ENCODE results near the gene UNCX. TPM values are rescaled to one million over a fixed set of nuclear protein-coding genes. Genes with fewer than 3 reads are reported as not detected.
"Not testable (repeated sequence)": the region's sequence is repeated elsewhere in the genome, so short reads cannot be mapped to it uniquely, and the experiment has no call there.

Gene UNCX
- not detected for polyA plus RNA-seq
- long read RNA-seq, donor 1 = 0 reads
- long read RNA-seq, donor 2 = 0 reads
- long read RNA-seq, donor 3 = 0 reads
- long read RNA-seq, donor 4 = 0 reads
- long read RNA-seq, donor 5 = 0 reads
- long read RNA-seq, donor 6 = 0 reads
- long read RNA-seq, donor 7 = 0 reads
- long read RNA-seq, donor 8 = 0 reads
- long read RNA-seq, donor 9 = 0 reads
- long read RNA-seq, donor 10 = 0 reads
- long read RNA-seq, donor 11 = 0 reads

DNA sequence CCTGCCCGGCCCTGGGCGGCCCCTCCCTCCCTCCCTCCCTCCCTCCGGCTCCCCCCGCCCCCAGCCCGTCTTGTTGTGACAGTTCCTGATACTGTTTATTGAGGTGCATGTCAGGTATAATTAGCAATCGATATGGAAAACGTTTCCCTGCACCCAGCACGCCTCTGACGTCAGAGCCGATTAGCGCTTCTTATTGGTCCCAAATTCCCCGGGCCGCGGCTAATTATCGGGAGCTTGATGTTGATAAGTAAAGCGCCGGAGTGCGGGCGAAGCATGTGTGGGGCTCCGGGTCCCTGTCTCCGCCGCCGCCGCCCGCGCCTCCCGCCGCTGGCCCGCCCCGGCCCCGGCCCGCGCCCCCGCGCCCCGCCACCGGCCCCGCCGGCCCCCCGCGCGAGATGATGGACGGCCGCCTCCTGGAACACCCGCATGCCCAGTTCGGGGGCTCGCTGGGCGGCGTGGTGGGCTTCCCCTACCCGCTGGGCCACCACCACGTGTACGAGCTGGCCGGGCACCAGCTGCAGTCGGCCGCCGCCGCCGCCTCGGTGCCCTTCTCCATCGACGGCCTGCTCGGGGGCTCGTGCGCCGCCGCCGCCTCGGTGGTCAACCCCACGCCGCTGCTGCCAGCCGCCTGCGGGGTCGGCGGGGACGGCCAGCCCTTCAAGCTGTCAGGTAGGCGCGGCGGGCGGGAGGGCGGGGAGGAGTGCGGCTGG is at the start of gene UNCX:
UNCX (plus strand) TSS at position 250 of the 710 bp plus-strand sequence; CDS start at position 396, 146 bp downstream.
- no peak for DNase-seq
- peaks cover 37% of the 10 kb centered on the region for H3K9me3 ChIP-seq (ENCODE audit: control insufficient read depth, low read depth, low read length)
- no CpG with 5 or more reads among the region's 81 CpGs for WGBS (ENCODE audit: insufficient coverage, low lambda C conversion rate)

DNA sequence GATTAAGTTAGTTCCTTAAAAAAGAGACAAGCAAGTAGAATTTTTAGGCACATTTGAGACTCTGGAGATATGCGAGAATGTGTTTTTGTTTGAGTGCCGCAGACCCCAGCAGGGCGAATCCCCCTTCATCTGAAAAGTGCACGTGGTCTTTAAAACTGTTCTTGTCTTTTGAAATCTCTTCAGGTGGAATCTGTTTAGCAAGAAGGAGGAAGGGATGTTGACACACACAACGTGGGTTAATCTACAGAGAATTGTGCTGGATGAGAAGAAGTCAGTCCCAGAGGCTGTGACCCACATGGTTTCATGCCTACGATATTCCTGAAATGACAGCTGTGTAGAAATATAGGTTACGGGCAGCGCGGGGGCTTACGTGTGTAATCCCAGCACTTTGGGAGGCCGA is 45.5 kb upstream of the UNCX start:
- WGBS (ENCODE audit: insufficient coverage, low lambda C conversion rate) = no CpG with 5 or more reads among the region's 11 CpGs
- no peak for DNase-seq
- Histone ChIP-seq H3K4me3 (ENCODE audit: low read length) (no peak overlapping the region), H3K9me3 (ENCODE audit: control insufficient read depth, low read depth, low read length) (no peaks in the 10 kb centered on the region), H3K27me3 (ENCODE audit: control insufficient read depth, insufficient read depth, low read length) (peaks cover 25% of the 10 kb centered on the region), H3K27ac (ENCODE audit: low read length) (no peak overlapping the region), H3K4me1 (ENCODE audit: control insufficient read depth, insufficient read depth, low read length) (no peaks in the 10 kb centered on the region), H3K36me3 (ENCODE audit: control insufficient read depth, insufficient read depth, low read length) (no peaks in the 10 kb centered on the region)

More for the DNA sequence above, at the start of gene UNCX:
- Histone ChIP-seq H3K27ac (ENCODE audit: low read length) (no peak within 1 kb of the TSS), H3K36me3 (ENCODE audit: control insufficient read depth, insufficient read depth, low read length) (no peaks in the 10 kb centered on the region), H3K4me3 (ENCODE audit: low read length) (no peak within 1 kb of the TSS), H3K27me3 (ENCODE audit: control insufficient read depth, insufficient read depth, low read length) (peaks cover 81% of the 10 kb centered on the region), H3K4me1 (ENCODE audit: control insufficient read depth, insufficient read depth, low read length) (peaks cover 3% of the 10 kb centered on the region)

DNA sequence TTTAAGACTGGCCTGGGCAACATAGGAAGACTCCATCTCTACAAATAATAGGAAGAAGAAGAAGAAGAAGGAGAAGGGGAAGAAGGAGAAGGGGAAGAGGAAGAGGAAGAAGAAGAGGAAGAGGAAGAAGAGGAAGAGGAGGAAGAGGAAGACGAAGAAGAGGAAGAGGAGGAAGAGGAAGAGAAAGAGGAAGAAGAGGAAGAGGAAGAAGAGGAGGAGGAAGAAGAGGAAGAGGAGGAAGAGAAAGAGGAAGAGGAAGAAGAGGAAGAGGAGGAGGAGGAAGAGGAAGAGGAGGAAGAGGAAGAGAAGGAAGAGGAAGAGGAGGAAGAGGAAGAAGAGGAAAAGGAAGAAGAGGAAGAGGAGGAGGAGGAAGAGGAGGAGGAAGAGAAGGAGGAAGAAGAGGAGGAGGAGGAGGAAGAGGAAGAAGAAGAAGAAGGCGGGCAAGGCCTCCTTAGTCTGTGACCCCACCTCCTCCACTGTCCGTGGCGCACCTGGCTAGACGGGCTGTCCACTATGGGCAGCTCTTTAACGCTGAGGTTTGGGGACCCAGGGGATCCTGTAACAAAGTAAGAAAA is 43.9 kb upstream of the UNCX start:
- H3K27me3 ChIP-seq (ENCODE audit: control insufficient read depth, insufficient read depth, low read length) = peaks cover 40% of the 10 kb centered on the region
- no peak for DNase-seq
- WGBS (ENCODE audit: insufficient coverage, low lambda C conversion rate) = 83% methylated on average over 1 of the region's 6 CpGs
- no peaks in the 10 kb centered on the region for H3K36me3 ChIP-seq (ENCODE audit: control insufficient read depth, insufficient read depth, low read length)
- H3K9me3 ChIP-seq (ENCODE audit: control insufficient read depth, low read depth, low read length) = no peaks in the 10 kb centered on the region
- H3K4me1 ChIP-seq (ENCODE audit: control insufficient read depth, insufficient read depth, low read length) = no peaks in the 10 kb centered on the region
- no peak overlapping the region for H3K4me3 ChIP-seq (ENCODE audit: low read length)
- no peak overlapping the region for H3K27ac ChIP-seq (ENCODE audit: low read length)

DNA sequence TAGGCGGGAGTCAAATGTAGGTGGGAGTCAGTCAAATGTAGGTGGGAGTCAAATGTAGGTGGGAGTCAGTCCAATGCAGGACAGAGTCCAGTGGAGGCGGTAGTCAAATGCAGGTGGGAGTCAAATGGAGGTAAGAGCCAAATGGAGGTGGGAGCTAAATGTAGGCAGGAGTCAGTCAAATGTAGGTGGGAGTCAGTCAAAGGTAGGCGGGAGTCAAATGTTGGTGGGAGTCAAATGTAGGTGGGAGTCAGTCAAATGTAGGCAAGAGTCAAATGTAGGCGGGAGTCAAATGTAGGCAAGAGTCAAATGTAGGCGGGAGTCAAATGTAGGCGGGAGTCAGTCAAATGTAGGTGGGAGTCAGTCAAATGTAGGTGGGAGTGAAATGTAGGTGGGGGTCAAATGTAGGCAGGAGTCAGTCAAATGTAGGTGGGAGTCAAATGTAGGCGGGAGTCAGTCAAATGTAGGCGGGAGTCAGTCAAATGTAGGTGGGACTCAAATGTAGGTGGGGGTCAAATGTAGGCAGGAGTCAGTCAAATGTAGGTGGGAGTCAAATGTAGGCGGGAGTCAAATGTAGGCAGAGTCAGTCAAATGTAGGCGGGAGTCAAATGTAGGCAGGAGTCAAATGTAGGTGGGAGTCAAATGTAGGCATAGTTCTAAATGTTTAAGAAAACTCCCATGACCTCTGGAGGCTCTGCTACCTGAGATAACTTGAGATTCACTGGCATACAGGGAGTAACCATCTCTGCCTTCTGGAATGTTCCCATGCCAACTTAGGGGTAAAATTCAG is 42.5 kb upstream of the UNCX start:
- no peak for DNase-seq
- no peaks in the 10 kb centered on the region for H3K9me3 ChIP-seq (ENCODE audit: control insufficient read depth, low read depth, low read length)
- H3K27ac ChIP-seq (ENCODE audit: low read length) = no peak overlapping the region
- 100% methylated on average over 1 of the region's 10 CpGs for WGBS (ENCODE audit: insufficient coverage, low lambda C conversion rate)
- no peak overlapping the region for H3K4me3 ChIP-seq (ENCODE audit: low read length)
- no peaks in the 10 kb centered on the region for H3K4me1 ChIP-seq (ENCODE audit: control insufficient read depth, insufficient read depth, low read length)
- no peaks in the 10 kb centered on the region for H3K36me3 ChIP-seq (ENCODE audit: control insufficient read depth, insufficient read depth, low read length)
- H3K27me3 ChIP-seq (ENCODE audit: control insufficient read depth, insufficient read depth, low read length) = peaks cover 46% of the 10 kb centered on the region

DNA sequence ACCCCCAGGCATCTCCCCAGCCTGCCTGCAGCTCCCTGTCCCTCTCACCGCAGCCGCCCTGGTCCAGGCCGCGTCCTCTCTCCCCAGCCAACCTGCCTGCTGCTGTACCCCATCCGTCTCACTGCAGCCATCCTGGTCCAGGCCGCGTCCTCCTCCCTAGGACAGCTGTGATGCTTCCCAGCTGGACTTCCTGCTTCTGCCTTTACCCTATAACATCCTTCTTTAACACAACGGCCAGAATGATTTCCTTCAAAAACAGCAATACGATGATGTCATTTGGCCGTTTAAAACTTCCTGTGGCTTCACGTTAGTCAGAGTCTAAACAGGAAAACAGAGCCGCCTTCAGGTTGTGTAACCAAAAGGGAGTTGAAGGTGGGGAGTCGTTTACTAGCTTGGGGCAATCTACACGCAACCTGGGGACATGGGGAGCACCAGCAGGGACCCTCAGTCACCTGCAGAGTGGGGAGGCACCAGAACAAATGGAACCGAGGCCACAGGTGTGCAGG is 40.4 kb upstream of the UNCX start:
- Histone ChIP-seq H3K4me3 (ENCODE audit: low read length) (no peak overlapping the region), H3K27ac (ENCODE audit: low read length) (no peak overlapping the region), H3K4me1 (ENCODE audit: control insufficient read depth, insufficient read depth, low read length) (no peaks in the 10 kb centered on the region), H3K36me3 (ENCODE audit: control insufficient read depth, insufficient read depth, low read length) (no peaks in the 10 kb centered on the region), H3K27me3 (ENCODE audit: control insufficient read depth, insufficient read depth, low read length) (peaks cover 41% of the 10 kb centered on the region), H3K9me3 (ENCODE audit: control insufficient read depth, low read depth, low read length) (no peaks in the 10 kb centered on the region)
- peak in 1 of 2 donors; percentile 30 for DNase-seq
- WGBS (ENCODE audit: insufficient coverage, low lambda C conversion rate) = 40% methylated on average over 2 of the region's 15 CpGs

DNA sequence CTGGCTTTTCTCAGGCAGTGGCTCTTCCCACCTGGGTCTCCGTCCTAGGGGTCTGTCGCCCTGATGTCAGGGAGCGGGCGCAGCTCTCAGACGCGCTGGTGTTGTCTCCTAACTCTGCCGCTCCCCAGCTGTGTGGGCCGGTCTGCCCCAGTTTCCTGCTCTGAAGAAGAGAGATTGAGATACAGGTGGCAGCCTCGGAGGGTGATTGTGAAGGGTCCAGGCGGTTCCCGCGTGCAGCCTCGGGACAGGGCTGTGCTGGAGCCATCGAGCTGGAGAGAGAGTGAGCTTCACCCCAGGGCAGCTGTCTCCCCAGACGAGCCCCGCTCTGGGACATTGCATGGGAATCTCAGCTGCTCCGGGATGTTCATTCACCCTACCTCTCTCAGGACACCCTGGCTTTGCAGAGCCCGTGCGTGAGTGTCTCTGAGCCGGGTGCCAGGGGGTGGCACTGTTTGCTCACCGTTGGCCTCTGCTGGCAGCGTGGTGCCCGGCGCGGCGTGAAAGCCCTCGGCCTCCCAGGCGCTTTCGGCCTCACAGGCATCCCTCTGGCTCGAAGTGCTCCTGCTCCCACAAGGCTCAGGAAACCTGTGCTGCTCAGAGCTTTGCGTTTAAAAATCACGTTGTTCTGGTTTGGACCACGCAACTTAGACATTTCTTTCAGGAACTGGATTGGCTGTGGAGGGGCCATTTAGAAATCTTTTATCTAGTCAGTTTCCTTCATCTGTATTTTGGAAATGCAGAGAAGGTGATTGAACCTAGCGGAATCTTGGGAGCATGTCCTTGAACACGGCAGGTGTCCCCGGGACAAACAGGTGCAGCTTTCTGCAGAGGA is 38.9 kb upstream of the UNCX start:
- no peak for DNase-seq
- H3K4me1 ChIP-seq (ENCODE audit: control insufficient read depth, insufficient read depth, low read length) = no peaks in the 10 kb centered on the region
- H3K36me3 ChIP-seq (ENCODE audit: control insufficient read depth, insufficient read depth, low read length) = no peaks in the 10 kb centered on the region
- WGBS (ENCODE audit: insufficient coverage, low lambda C conversion rate) = no CpG with 5 or more reads among the region's 36 CpGs
- no peak overlapping the region for H3K27ac ChIP-seq (ENCODE audit: low read length)
- H3K4me3 ChIP-seq (ENCODE audit: low read length) = no peak overlapping the region
- no peaks in the 10 kb centered on the region for H3K9me3 ChIP-seq (ENCODE audit: control insufficient read depth, low read depth, low read length)
- peaks cover 40% of the 10 kb centered on the region for H3K27me3 ChIP-seq (ENCODE audit: control insufficient read depth, insufficient read depth, low read length)

DNA sequence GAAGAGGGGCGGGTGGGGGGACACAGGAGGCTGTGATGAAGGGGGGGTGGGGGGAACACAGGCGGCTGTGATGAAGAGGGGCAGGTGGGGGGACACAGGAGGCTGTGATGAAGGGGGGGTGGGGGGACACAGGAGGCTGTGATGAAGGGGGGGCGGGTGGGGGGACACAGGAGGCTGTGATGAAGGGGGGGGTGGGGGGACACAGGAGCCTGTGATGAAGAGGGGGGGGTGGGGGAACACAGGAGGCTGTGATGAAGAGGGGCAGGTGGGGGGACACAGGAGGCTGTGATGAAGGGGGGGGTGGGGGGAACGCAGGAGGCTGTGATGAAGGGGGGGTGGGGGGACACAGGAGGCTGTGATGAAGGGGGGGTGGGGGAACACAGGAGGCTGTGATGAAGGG is 36.2 kb upstream of the UNCX start:
- no CpG with 5 or more reads among the region's 4 CpGs for WGBS (ENCODE audit: insufficient coverage, low lambda C conversion rate)
- H3K27me3 ChIP-seq (ENCODE audit: control insufficient read depth, insufficient read depth, low read length) = peaks cover 30% of the 10 kb centered on the region

DNA sequence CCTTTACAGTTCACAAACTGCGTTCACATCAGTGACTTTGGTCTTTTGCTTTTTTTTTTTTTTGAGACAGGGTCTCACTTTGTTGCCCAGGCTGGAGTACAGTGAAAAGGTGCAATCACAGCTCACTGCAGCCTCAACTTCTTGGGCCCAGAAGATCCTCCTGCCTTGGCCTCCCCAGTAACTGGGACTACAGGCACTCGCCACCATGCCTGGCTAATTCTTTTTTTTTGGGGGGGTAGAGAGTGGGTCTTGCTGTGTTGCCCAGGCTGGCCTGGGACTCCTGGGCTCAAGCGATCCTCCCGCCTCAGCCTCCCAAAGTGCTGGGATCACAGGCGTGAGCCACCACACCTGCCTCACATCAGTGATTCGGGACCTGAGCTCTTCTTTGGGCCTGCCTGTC is 35.7 kb upstream of the UNCX start:
- H3K27ac ChIP-seq (ENCODE audit: low read length) = no peak overlapping the region
- no peak for DNase-seq
- H3K4me3 ChIP-seq (ENCODE audit: low read length) = no peak overlapping the region
- WGBS (ENCODE audit: insufficient coverage, low lambda C conversion rate) = 100% methylated on average over 1 of the region's 6 CpGs
- peaks cover 33% of the 10 kb centered on the region for H3K27me3 ChIP-seq (ENCODE audit: control insufficient read depth, insufficient read depth, low read length)
- H3K36me3 ChIP-seq (ENCODE audit: control insufficient read depth, insufficient read depth, low read length) = no peaks in the 10 kb centered on the region
- H3K4me1 ChIP-seq (ENCODE audit: control insufficient read depth, insufficient read depth, low read length) = no peaks in the 10 kb centered on the region
- H3K9me3 ChIP-seq (ENCODE audit: control insufficient read depth, low read depth, low read length) = no peaks in the 10 kb centered on the region

More for the DNA sequence above, 36.2 kb upstream of the UNCX start:
- not testable (repeated sequence) for H3K36me3 ChIP-seq (ENCODE audit: control insufficient read depth, insufficient read depth, low read length); H3K27ac ChIP-seq (ENCODE audit: low read length); DNase-seq; H3K4me3 ChIP-seq (ENCODE audit: low read length); H3K9me3 ChIP-seq (ENCODE audit: control insufficient read depth, low read depth, low read length); H3K4me1 ChIP-seq (ENCODE audit: control insufficient read depth, insufficient read depth, low read length)

DNA sequence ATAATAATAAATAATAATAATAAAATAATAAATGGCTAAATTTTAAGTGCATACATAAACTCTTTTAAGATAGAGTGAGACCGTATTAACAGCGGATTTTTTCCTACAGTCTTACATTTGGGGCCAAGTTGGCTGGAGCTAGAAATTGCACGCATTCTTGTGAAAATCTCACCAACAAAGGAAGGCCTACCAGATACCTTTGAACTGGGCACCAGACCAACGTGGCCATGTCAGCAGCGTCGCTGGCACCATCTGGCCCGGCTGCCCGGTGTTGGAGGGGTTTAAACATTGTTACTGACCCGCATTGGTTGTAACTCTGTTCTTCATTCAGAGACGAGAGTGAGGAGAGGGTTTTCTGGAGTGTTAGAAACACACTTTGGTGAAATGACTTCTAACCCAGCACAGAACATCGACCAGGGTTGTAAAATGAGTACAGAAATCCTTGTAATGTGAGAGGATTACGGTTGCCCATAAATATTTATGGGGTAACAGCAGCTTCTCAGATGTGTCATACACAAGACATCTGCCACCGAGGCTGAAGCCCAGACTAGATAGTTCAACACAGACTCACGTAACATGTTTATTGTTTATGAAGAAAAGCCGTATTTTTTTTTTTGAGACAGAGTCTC is 34.6 kb upstream of the UNCX start:
- H3K4me1 ChIP-seq (ENCODE audit: control insufficient read depth, insufficient read depth, low read length) = no peaks in the 10 kb centered on the region
- no peak for DNase-seq
- no peaks in the 10 kb centered on the region for H3K36me3 ChIP-seq (ENCODE audit: control insufficient read depth, insufficient read depth, low read length)
- no peak overlapping the region for H3K4me3 ChIP-seq (ENCODE audit: low read length)
- H3K9me3 ChIP-seq (ENCODE audit: control insufficient read depth, low read depth, low read length) = no peaks in the 10 kb centered on the region
- peaks cover 23% of the 10 kb centered on the region for H3K27me3 ChIP-seq (ENCODE audit: control insufficient read depth, insufficient read depth, low read length)
- 100% methylated on average over 1 of the region's 15 CpGs for WGBS (ENCODE audit: insufficient coverage, low lambda C conversion rate)
- no peak overlapping the region for H3K27ac ChIP-seq (ENCODE audit: low read length)
